HG03342 (cell line): ENCODE measurements around the gene JAKMIP1.
"Not testable (repeated sequence)": the region's sequence is repeated elsewhere in the genome, so short reads cannot be mapped to it uniquely, and the experiment has no call there.

ENCODE experiments used
- ATAC-seq: cut with Tn5 transposase; IDR thresholded peaks from one replicate; pipeline ENCODE4 v1.9.1; 2021; ENCODE audit warnings: mild to moderate bottlenecking, moderate library complexity; ENCODE audit not compliant: unreplicated experiment

JAKMIP1 gene

DNA sequence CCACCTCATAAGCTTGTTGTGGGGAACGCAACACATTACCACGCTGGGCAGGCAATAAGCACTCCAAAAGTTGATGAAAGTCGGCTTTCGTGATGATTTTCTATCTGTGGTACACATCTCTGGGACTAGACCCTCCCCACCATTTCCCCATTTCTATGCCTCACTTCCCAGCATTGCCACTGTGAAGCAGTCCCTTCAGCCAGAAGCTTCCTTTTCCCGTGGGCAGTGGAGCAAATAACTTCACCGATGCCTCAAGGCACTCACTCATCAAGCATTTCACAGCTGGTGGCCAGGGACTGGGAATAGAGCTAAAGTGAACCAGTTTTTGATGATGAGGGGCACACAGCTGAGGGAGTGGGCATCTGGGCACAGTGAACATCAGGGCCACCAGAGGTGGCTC lies 201.0 kb downstream of the JAKMIP1 start:
- no peak for ATAC-seq

DNA sequence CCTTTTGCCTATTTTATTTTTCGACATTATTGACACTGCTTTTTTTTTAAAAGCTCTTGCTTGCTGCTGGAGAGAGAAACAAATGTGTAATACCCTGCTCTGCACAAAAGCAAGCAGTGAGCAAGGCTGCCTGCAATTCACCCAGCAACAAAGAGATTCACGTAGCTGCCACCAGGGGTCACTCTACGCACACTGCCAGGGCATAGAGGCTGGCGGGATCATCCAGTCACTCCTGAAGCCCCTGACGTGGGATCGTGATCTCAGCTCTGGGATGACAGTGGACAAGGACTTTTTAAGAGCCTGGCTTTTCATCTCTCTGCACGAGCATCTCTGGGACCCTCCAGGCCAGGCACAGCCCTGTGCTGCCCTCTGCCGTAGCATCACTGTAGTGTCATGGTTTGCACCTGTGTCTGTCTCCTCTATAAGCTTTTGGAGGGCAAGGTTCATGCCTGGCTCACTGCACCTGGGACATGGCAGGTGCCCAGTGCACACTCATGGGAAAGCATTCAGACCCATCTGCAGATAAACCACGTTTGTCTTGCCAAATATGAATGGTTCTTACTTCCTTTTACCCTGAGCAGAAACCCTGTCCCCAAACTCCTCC lies 201.9 kb downstream of the JAKMIP1 start:
- peak; percentile 70 for ATAC-seq

DNA sequence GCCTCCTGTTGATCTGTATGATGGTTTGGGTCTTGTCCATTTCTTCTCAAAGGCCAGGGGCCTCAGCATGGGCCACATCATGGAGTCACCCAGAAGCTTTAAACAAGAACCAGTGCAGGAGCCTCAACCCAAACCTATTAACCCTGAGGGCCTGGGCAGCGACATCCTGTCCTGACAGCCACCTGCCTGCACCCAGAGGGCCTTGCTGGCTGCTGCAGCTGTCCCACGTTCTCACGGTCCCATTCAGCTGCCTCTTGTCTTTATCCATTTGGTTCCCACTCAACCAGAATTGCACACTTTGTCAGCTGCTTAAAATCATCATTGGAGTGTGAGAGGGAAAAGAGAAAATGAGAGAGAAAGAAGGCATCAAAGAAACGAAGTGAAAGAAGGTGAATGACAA lies 203.7 kb downstream of the JAKMIP1 start:
- no peak for ATAC-seq

DNA sequence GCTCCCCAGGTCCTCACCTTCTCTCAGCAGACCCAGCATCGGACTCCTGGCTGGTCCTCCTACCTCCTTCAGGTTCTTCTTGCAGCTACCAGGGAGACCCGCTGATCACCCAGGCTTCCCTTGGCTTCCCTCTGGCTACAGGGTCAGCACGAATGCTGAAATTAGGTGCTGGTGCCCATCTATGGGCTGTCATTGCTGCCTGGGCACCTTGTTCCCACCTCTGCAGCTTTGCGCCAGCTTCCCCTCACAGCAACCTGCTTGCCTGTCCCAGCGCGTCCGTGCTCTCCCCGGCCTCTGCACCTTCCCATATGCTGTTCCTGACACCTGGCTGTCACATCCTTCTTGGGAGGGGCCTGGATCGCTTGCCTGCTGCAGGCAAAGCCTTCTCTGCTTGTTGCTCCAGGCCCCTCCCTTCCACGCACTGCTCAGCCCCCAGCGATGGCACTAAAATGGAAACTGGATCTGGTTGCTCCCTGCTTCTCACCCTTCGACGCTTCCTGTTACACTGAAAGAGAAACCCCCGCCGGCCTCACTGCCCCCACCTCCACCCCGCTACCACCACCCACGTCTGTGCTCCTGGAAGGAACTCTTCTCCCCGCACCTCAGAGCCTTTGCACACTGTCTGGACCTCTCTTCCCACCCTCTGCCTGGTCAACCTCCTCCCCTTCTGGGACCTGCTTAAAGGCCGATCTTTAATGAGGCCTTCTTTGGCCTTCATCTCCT lies 204.3 kb downstream of the JAKMIP1 start:
- ATAC-seq, result peak; percentile 37

DNA sequence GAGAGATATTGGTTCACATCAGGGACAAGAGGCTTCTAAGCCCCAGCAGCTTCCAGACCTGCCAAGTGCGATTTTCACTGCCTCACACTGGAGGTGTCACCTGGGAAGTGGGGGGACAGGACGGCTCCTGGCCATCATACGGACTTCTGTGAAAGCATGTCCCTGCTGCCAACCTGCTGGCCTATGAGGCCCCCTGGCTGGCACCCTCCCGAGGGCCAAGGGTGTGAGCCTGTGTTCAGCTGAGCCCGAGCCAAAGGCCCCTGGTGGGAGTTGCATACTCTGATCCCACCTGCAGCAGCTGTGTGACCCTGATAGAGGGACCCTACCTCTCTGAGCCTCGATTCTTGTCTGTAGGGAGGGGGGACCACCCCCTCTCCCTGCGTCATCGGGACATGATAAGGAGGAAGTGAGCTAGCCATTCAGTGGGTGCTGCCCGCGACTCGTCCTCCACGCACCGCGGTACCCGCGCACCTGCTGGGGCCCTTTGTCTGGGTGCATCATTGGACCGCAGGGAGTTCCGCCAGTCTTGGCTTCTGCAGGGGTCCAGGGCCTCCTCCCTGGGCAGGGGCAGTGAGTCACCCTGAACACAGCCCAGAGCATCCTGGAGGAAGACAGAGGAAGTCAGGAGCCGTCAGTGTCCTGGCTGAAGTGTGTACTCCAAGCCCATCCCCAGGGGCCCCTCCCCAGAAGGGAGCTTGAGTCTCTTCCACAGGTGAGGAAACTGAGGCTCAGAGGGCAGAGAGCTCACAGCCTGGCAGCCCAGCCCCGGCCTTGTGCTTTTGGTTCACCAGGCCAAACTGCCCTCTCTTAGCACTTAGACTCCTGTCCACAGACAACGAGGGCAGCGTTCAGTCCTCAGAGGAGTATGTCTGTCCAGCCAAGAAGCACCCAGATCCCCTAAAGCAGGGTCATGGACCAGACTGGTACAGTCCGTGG lies 206.2 kb downstream of the JAKMIP1 start:
- no peak for ATAC-seq

DNA sequence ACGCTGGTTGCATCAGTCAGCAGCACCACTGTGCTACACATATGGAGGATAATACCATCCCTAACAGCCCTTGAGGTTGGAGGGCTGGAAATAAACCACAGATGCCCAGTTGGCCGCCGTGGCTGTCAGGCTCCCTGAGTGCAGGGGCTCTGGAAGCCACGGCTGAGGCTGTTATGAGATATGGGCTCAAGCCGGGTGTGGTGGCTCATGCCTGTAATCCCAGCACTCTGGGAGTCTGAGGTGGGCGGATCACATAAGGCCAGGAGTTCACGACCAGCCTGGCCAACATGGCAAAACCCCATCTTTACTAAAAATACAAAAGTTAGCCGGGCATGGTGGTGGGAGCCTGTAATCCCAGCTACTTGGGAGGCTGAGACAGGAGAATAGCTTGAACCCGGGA lies 207.0 kb downstream of the JAKMIP1 start:
- not testable (repeated sequence) for ATAC-seq

DNA sequence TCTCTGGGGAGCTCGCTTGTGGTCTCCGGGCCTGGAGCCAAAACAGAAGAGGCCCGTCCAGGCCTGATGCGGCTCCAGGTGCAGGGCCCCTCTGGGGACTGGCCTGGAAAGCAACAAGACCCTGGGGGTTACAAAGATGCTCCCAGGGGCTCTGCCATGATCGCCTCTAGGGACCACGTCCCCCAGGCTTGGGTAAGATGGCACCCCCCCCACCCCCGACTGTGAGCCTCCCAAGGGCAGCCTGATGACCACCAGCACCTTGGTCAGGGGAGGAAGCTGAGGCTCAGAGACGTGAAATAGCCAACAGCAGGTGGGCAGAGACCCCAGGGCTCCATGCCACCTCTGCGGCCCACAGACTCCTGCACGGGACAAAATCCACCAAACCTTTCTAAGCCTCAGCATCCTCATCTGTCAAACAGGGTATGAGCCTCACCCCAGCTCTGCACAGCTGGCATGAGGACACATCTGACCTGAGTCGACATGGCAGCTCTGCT lies 207.5 kb downstream of the JAKMIP1 start:
- no peak for ATAC-seq

DNA sequence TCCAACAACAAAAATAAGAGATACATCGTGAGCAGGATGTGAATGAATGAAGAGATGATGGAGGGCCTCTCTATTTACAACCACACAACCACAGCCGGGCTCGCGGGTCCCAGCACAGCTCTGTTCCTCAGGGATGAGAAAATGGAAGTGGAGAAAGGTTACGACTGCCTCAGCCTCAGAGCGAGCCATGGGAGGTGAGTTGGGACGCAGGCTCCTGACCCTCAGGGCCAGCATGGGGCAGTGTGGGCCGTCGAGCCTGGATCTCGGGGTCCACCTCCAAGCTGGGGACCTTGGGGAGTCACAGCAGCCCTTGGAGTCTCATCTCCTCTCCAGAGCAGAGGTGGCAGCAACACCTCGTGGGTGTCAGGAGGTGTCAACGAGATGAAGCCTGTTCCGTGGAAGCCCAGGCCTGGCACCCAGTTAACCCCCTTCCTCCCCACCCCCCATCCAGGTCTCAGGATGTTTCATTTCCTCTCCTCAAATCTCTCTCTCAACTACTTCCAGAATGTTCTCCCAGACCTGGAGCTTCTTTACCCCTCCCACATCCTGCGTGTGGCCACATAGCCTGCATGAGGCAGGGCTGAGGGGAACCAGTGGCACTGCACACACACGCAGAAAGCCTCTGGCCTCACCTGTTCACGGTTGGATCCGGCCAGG lies 208.1 kb downstream of the JAKMIP1 start:
- ATAC-seq, result no peak

DNA sequence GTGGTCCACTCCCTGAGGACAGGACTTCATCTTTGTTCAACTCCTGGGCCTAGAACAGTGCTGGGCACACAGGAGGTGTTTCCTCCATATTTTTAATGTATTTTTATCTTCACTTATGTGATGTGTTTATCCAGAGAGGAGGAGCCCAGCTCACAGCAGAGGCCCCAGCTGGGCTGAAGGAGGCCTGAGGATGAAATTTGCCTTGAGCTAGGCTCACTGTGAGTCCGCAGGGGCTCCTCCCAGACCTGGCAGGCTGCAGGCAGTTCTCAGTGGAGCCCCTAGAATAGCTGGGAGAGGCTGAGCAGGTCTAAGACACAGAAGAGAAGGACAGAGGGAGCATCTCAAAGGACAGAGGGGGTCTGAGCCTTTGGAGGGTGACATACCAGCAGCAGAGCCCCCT lies 208.9 kb downstream of the JAKMIP1 start:
- ATAC-seq, result no peak

DNA sequence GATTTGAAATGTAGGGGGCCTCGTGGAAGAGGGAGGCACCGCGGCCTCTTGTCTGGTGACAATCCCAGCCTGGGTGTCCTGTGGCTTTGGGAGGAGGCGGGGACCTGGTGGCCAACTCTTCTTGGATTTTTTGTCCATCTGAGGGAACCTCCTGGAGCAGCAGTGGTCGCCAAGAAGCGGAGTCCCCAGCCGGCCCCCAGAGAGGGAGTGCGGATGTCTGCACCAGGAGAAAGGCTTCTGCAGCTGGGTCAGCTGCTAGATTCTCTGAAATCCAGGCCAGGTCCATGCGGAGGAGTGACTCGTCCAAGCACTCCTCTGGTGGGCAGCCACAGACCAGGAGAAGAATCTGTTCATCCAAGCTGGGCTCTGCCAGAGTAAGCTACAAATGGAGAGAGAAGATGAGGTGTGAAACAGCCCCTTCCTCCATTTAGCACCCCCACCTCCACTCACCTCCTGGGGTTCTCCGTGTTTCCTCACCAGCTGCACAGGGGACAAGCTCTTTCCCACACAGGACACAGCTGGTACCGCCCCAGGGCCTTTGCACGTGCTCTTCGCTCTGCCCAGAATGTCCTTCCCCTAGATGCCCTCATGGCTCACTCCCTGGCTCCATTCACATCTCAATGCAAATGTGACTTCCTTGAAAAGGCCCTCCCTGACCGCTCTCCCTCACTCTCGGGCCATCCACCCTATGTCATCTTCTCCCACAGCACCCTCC lies 209.7 kb downstream of the JAKMIP1 start:
- ATAC-seq, result no peak

DNA sequence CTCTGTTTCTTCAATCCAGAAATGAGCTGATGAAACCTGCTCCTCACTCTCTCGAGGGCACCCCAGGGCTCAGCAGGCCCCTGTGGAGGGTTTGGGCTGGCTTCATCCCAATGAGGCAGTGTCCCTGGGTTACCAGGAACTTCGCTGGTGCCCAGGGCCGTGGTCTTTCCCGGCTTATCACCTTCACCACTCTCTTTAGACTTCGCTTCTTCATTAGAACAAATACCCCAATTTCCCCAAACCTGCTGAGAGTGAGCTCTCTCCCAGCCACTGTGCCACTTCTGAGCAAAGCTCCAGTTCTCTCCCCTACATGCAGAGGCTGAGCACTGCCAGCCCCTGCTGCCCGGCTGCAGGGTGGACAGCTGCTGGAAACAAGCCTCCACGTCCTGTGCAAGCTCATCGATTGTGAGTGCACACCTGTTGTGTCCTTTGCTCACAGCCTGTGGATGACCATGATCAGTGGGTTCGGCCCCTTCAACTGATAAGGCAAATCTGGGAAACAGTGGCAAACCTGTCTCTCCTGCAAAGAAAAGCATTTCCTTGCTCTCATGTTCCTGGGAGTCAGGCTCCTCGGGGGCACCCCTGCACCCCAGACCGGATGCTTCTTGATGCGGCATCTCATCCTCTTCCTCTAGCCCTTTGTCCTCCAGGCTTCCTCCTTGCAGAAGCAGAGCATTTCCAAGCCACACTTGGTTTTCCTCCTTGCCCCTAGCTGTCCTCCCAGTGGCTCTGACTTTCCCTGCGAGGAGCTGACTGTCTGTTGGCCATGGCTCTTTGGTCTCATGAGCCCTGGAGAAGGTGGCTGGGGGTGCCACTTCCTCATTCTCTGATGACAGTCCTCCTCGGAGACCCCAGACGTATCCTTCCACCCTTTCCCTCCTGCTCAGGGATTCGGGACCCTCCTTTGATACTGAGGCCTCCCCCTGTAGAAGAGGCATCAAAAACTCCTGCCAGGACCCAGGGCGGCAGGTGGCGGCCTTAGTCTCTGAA lies 210.8 kb downstream of the JAKMIP1 start:
- no peak for ATAC-seq

DNA sequence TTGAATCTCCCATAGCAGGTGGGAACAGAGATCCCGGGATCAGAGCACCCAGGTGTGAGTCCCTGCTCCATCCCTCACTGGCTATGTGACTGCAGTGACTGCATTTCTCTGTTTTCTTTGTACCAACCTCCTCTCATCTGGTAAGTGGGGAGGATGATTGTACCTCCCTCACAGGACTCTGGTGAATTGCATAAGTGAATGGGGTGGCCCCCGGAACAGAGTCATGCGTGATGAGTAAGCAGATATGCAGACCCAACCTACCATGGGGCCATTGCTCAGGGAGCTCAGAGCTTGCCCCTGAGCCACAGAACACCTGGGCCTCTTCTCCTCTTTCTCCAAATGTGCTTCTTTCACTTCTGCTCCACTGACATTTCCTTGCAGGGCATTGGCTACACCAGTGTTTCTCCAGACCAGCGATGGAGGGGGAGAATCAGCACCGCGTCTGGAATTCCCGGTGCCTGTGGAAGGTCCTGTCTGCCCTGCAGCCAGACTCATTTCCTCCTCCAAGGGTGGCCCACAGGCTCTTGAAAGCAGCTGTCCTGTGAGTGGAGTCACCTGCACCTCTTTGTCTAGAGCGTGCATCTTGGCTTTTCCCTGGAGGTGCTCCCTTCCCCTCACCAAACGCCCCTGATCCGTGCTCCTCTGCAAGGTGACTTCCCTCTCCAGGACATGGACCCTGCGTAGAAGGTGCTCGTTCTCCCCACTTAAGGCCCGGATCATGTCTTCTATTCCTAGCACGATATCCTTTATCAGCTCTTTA lies 212.1 kb downstream of the JAKMIP1 start:
- ATAC-seq, result no peak

DNA sequence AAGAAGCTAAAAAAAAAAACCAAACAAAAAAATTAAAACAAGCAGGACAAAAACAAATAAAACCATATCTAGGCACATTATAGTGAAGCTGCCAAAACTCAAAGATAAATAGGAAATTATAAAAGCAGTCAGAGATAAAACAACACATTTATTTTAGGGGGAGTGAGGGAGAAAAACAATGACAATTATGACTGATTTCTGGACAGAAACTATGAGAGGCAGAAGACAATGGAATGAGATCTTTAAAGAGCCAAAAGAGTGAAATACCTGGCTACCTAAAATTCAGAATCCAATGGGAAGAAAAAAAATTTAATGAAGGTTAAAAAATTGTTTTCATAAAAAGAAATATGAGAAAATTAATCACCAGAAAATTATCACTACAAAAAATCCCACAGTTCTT lies 215.5 kb downstream of the JAKMIP1 start:
- ATAC-seq, result no peak

DNA sequence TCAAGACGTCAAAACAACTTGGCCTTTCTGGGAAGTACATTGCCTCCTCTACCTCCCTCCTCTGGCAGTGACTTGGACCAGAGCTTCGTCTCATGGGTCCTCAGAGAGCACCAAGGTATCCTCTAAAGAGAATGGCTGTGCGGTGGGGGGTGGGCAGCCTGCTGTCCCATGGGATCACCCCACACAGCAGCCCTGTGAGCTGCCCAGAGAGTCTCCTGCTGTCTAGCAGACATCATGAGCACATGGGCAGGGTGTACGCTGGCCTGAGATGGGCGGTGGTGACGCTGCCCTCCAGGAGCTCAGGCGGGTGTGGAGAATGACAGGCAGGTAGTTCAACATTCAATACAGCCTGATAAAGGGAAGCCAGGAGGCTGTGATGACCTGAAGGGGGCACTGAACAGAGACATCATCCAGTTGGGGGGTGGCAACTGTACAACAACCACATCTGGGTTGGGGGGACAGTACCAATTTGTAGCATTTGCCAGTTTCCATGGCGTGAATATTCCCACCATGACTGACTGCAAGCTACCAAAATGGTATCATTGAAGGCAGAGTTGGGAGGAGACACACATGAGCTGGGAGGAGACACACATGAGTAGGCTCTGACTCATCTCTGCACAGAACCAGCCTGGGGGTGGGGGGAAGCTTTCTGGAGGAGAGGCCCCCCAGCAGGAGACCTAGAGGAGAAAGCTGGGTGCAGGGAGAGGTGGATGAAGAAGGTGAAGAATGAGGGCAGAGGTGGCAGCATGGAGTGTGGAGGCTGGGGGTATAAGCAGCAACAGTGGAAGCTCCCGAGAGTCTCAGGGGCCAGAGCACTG lies 218.0 kb downstream of the JAKMIP1 start:
- ATAC-seq, result no peak

DNA sequence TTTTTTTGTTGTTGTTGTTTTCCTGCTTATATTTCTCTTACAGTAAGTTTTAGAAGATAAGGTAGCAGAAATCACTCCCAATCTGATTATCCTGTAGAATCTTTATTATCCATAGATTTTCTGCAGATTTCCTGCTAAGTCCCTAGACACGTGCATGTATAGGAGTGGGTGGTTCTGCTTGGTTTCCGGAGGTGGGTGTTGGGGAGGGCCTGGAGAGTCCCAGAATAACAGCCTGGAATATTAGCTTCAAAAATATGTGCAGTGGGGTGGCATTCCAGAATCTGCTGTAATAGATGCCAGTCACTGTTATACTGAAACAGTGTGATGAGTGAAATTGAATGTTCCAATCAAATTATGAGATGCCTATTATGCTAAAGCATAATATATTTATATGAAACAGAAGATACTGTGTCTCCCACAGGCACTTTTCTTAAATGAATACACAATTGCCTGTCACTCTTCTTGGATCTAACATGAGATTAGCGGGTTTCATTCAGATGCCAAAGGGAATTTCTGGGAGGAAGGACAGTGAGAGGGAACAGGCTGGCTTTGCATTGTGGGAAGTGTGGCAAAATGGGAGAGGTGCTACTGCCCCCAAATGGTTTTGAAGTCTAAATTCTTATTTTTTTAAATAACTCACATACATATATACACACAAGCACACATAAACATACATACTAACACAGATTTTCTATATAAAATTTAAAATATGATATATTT lies 219.8 kb downstream of the JAKMIP1 start:
- ATAC-seq, result no peak

DNA sequence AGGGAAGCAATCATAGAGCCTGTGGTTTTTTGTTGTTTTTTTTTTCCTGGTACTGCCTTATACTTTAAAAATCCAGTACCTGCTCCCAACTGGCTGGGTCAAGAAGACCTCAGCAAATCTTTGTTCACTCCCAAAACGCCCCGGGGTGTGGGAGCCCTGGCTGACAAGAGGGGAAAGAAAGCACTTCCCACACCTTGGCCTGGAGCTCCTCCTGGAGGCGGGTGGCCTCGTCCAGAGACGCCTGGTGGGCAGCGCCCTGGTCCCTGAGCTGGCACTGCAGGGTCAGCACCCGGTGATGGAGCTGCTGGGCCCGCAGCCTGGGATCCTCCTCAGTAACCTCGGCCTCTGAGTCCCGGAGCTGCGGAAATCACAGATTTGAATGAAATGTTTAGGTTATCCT lies 220.4 kb downstream of the JAKMIP1 start:
- no peak for ATAC-seq

DNA sequence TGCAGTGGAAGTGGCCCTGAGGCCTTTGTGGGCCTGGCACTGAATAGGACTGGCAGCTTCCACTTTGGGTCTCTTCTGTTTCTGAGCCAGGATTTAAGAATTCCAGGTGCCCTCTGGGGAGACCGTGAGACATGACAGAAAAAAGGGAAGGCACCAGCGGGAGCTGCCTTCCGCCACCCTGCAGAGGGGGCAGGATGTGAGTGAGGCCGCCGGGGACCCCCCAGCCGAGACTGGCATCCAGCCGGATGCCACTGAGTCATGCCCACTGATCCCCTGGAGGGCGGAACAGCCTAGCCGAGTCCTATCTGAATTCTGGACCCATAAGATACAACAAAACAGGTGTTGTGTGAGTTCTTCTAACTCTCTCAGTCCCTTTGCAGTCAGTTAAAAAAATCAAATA lies 223.4 kb downstream of the JAKMIP1 start:
- ATAC-seq, result no peak
